ENCODE results near the gene NCOA1.

- no peak for TF ChIP-seq SUZ12 (IDR thresholded peaks at IDR 0.05; ENCODE audit: extremely low read depth, insufficient read depth, insufficient read length)
- no peak for TF ChIP-seq ZNF274 (IDR thresholded peaks at IDR 0.05; ENCODE audit: low read depth, low read length)
Measured at GRCh38 chr2:24743924-24744323, 252.9 kb downstream of the NCOA1 start.

Measured in NT2/D1 (cell line).